SK-N-SH treated with all-trans-retinoic acid at 6 μM for 48 hours (cell line): ENCODE results near the gene CREBRF.
"Not testable (repeated sequence)": the region's sequence is repeated elsewhere in the genome, so short reads cannot be mapped to it uniquely, and the experiment has no call there.

ENCODE experiments used
- ATAC-seq: fragments of 200-7000 bp; cut with Tn5 transposase; 3 replicates; pipeline ENCODE4 v1.9.1; 2020; ENCODE audit warnings: mild to moderate bottlenecking, moderate library complexity
- CREB5 ChIP-seq: fragments of 250-450 bp; sonication (Bioruptor Pico); IDR thresholded peaks from 2 replicates; pipeline ENCODE4 v1.5.1; 2020; ENCODE audit warnings: low read depth, mild to moderate bottlenecking, moderate library complexity
- CSRNP3 ChIP-seq: fragments of 250-450 bp; sonication (Bioruptor Pico); IDR thresholded peaks from 2 replicates; pipeline ENCODE4 v1.5.1; 2021; ENCODE audit warnings: mild to moderate bottlenecking, moderate library complexity
- ISL1 ChIP-seq: fragments of 250-450 bp; sonication (Bioruptor Pico); IDR thresholded peaks from 2 replicates; pipeline ENCODE4 v2.1.2; 2022; ENCODE audit warnings: mild to moderate bottlenecking, moderate library complexity
- POU6F1 ChIP-seq: fragments of 250-450 bp; sonication (Bioruptor Pico); IDR thresholded peaks from 2 replicates; pipeline ENCODE4 v1.8.0; 2021; ENCODE audit warnings: low read depth, mild to moderate bottlenecking, moderate library complexity, borderline replicate concordance
- PPARA ChIP-seq: fragments of 250-450 bp; sonication (Bioruptor Pico); IDR thresholded peaks from 2 replicates; pipeline ENCODE4 v1.5.0; 2020; ENCODE audit warnings: mild to moderate bottlenecking, borderline replicate concordance
- SNAI2 ChIP-seq: fragments of 250-450 bp; sonication (Bioruptor Pico); IDR thresholded peaks from 2 replicates; pipeline ENCODE4 v1.5.0; 2020; ENCODE audit warnings: mild to moderate bottlenecking, moderate library complexity
- TCF4 ChIP-seq: fragments of 250-450 bp; sonication (Bioruptor Pico); IDR thresholded peaks from 2 replicates; pipeline ENCODE4 v1.8.0; 2021; ENCODE audit warnings: mild to moderate bottlenecking, moderate library complexity, borderline replicate concordance
- TSHZ2 ChIP-seq: fragments of 250-450 bp; sonication (Bioruptor Pico); IDR thresholded peaks from 2 replicates; pipeline ENCODE4 v1.5.0; 2020; ENCODE audit warnings: mild to moderate bottlenecking, moderate library complexity
- ZC3H10 ChIP-seq: fragments of 250-450 bp; sonication (Bioruptor Pico); IDR thresholded peaks from 2 replicates; pipeline ENCODE4 v1.5.1; 2021; ENCODE audit warnings: mild to moderate bottlenecking, moderate library complexity
- ZFP30 ChIP-seq: fragments of 450-650 bp; formaldehyde crosslinking; IDR thresholded peaks from 2 replicates; pipeline ENCODE4 v1.5.0; 2022; ENCODE audit warnings: mild to moderate bottlenecking, moderate library complexity
- ZNF70 ChIP-seq: fragments of 450-650 bp; formaldehyde crosslinking; IDR thresholded peaks from 2 replicates; pipeline ENCODE4 v1.5.0; 2020; ENCODE audit warnings: mild to moderate bottlenecking, moderate library complexity
- ZNF8 ChIP-seq: fragments of 450-650 bp; formaldehyde crosslinking; IDR thresholded peaks from 2 replicates; pipeline ENCODE4 v1.5.0; 2020; ENCODE audit warnings: mild to moderate bottlenecking, moderate library complexity
- TF ChIP-seq, protein P1 (sequence below): fragments of 250-450 bp; sonication (Bioruptor Pico); IDR thresholded peaks from 2 replicates; pipeline ENCODE4 v1.8.0; 2020; ENCODE audit warnings: mild to moderate bottlenecking, moderate library complexity, borderline replicate concordance

The CREBRF gene

GRCh38 chr5:173015192-173015591 lies 41.0 kb upstream of the CREBRF start:
- no peak for TF ChIP-seq ZFP30 (CRISPR knock-in tag)
- no peak for ATAC-seq

- TF ChIP-seq CREB5 (CRISPR knock-in tag) (no peak), CSRNP3 (CRISPR knock-in tag) (no peak), ISL1 (CRISPR knock-in tag) (no peak), TSHZ2 (CRISPR knock-in tag) (no peak), PPARA (CRISPR knock-in tag) (no peak), ZNF70 (CRISPR knock-in tag) (no peak), POU6F1 (CRISPR knock-in tag) (no peak)
- no peak; the same call in 2 of the 3 replicates for ATAC-seq
Observed at GRCh38 chr5:173015598-173016455, 40.3 kb upstream of the CREBRF start.

DNA sequence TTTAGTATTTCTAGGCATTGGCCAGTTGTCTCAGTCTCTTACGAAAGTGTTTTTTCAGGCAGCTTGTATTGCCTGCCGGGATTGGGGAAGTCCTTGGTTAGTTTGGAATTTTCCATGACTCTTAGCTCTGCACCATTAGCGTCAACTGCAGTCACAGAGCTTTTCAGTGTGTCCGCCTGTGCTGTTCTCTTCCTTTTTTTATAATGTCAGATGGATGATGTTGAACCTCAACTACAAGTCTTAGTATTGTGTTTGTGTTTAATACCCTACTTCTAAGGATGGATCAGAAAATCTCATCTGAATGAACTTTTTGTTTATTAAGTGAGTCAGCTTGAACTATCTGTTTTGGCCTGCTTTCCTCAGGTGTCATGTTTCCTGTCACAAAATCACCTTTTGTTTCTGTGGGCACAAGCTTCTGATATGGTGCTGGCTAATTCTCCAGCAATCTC lies 39.5 kb upstream of the CREBRF start:
- ATAC-seq: peak; percentile 63
- TF ChIP-seq, protein P1, sequence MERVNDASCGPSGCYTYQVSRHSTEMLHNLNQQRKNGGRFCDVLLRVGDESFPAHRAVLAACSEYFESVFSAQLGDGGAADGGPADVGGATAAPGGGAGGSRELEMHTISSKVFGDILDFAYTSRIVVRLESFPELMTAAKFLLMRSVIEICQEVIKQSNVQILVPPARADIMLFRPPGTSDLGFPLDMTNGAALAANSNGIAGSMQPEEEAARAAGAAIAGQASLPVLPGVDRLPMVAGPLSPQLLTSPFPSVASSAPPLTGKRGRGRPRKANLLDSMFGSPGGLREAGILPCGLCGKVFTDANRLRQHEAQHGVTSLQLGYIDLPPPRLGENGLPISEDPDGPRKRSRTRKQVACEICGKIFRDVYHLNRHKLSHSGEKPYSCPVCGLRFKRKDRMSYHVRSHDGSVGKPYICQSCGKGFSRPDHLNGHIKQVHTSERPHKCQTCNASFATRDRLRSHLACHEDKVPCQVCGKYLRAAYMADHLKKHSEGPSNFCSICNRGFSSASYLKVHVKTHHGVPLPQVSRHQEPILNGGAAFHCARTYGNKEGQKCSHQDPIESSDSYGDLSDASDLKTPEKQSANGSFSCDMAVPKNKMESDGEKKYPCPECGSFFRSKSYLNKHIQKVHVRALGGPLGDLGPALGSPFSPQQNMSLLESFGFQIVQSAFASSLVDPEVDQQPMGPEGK: no peak
- TF ChIP-seq SNAI2 (CRISPR knock-in tag) (no peak), ZNF8 (no peak), CREB5 (CRISPR knock-in tag) (no peak), ZC3H10 (no peak), TCF4 (CRISPR knock-in tag) (no peak), TSHZ2 (CRISPR knock-in tag) (no peak)
- TF ChIP-seq, all 23 proteins: peak for 0

DNA sequence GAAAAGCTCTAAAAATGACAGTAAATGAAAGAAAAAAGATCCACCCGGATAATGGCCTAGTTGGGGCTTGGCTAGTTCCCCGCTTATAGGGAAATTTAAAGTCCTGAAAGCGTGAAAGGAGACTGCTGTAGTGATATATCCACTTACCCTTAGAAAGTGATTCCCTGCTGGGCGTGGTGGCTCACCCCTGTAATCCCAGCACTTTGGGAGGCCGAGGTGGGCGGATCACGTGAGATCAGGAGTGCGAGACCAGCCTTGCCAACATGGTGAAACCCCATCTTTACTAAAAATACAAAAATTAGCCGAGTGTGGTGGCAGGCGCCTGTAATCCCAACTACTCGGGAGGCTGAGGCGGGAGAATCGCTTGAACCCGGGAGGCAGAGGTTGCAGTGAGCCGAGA lies 39.1 kb upstream of the CREBRF start:
- not testable (repeated sequence) for ATAC-seq
